H1 (cell line): ENCODE data around the gene NUP210. TPM values are rescaled to one million over a fixed set of nuclear protein-coding genes. Genes with fewer than 3 reads are reported as not detected.

Experiments
- BCL11A ChIP-seq, 2 experiments: IDR thresholded peaks; one replicate each; pipeline ENCODE4 v1.6.1; 2011; ENCODE audit warnings: low read depth in 2 of 2, low read length in 2 of 2, mild to moderate bottlenecking in 2 of 2
- GTF2F1 ChIP-seq: IDR thresholded peaks from 2 replicates; pipeline ENCODE4 v1.6.1; 2012; ENCODE audit warnings: low read depth, low read length, improper control_type of control experiment, borderline replicate concordance
- polyA plus RNA-seq, 7 experiments: library from polyadenylated mRNA; depleted of rRNA in 3 of 7; stranded (reverse) in 5 of 7; unstranded in 2 of 7; fragments of >200 nt in 5 of 7; fragments of 200-250 nt in 2 of 7; gene quantifications; 1 replicate in 5 of 7; 2 replicates in 1 of 7; 4 replicates in 1 of 7; pipeline versions ENCODE4 v1.2.1 to v1.2.3, GENCODE V29; 2011 to 2013; ENCODE audit warnings: missing spikeins in 2 of 7, mixed read lengths in 2 of 7
- total RNA-seq: library from RNA; stranded (reverse); fragmentation: NEBNext Ultra II Directional; extraction: Animal tissue kit (Norgen Biotek cat#: 25700); gene quantifications from 2 replicates; pipeline ENCODE4 v1.2.1, GENCODE V29; 2021

The NUP210 gene
- total and polyA plus RNA-seq, 2 of the 8 experiments (the other 6 are each of a cell fraction or from before 2014, with no cell fraction given), result 51.0 to 53.7 TPM

DNA sequence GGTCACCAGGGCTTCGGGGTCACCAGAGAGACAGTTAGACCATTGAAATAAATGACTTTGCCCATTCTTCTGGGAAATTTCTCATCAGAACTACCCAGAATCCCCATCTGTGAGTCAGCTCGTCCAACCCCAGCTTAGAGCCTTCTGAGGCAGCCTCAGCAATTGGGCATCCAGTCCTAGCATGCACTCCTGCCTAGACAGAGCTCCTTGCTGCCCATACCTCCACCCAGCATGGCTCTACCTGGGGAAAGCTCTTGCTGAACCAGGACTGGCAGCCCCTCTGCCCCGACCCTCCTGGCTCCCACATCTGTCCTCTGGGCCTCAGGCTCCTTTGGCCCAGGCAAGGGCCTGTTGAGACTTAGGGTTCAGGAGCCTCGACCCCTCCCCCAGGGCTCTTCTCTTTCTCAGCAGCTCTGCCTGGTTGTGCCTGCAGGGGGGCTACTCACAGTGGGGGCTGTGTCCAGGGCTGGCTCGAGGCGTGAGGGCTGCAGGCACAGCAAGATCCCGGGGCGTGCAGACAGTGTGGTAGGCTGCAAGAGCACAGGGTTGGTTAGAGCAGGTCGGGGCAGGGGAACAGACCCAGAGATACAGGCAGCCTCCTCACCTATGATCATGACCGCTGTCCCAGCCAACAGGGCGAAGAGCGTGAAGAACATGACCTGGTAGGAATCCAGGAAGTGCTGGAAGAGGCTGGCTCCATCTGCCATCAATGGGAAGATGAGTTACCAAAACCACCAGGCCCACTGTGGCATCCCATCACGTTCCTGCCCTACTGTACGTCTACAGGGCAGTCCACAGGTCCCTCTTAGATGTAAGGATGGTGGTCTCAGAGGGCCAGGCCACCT is 101.3 kb downstream of the NUP210 start (continued):
- no peak for TF ChIP-seq GTF2F1
- TF ChIP-seq BCL11A (IDR thresholded peaks at IDR 0.05; ENCODE audit: low read depth in 2 of 2, low read length in 2 of 2), result no peak
